Right lung (tissue), 5 donors: ENCODE measurements around the gene TFCP2. TPM values are rescaled to one million over a fixed set of nuclear protein-coding genes. Genes with fewer than 3 reads are reported as not detected.

Source experiments
- DNase-seq, 2 donors: peaks; one replicate each; pipeline ENCODE4 v3.0.0-alpha.2; 2013
- polyA plus RNA-seq, 5 donors: library from polyadenylated mRNA; unstranded; fragments of 120-200 nt; gene quantifications; one replicate each; pipeline versions ENCODE4 v1.2.1 to v1.2.3, GENCODE V29; 2013; ENCODE audit warnings: inconsistent platforms in 1 of 5, low replicate concordance in 1 of 5; ENCODE audit not compliant: insufficient read length in 5 of 5, insufficient read depth in 1 of 5

The TFCP2 gene
- polyA plus RNA-seq, 5 donors: 48.3 to 54.9 (median 53.3) TPM

- no peak for DNase-seq
Observed at GRCh38 chr12:51197736-51198567, 25.0 kb upstream of the TFCP2 start.

- no peak for DNase-seq
Observed at GRCh38 chr12:51196547-51196946, 23.6 kb upstream of the TFCP2 start.

DNA sequence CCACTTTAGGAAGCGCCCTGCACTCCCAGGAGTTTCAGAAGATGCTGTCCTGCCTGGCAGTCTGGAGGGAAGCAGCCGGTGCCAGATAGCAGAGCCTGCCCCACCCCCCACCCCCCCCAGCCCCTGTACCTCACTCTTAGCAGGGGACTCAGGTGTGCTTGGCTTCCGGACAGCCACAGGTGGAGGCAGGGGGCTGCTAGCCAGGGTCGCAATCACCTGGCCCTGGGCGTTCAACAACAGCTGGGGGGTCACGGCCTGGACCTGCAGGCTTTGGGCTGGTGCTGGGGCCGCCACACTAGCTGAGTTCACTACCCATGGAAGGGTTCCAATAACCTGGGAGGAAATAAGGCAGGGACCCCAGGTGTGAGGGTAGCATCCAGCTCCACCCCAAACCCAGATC, 22.9 kb upstream of the TFCP2 start:
- DNase-seq: no peak

GRCh38 chr12:51192284-51192671, 19.3 kb upstream of the TFCP2 start:
- no peak for DNase-seq

GRCh38 chr12:51191516-51192283, 18.8 kb upstream of the TFCP2 start:
- DNase-seq: no peak

DNA sequence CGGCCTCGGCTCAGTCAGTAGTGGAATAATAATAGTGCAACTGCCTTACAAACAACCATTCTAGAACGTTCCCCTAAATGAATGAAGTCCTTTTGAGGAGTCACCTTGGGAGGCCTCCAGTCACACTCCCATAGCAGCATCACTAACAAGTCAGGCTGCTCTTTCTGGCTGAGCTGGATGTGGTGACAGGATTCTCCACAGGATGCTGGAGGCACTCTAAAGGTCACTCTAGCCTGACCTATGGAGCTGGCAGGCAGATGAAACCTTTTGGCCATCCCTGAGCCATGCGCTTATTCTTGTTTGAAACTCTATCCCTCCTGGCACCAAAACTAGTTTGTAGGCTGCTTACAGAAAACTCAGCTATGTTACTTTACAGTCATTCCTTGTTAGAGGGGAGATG, 17.9 kb upstream of the TFCP2 start:
- DNase-seq: no peak

DNA sequence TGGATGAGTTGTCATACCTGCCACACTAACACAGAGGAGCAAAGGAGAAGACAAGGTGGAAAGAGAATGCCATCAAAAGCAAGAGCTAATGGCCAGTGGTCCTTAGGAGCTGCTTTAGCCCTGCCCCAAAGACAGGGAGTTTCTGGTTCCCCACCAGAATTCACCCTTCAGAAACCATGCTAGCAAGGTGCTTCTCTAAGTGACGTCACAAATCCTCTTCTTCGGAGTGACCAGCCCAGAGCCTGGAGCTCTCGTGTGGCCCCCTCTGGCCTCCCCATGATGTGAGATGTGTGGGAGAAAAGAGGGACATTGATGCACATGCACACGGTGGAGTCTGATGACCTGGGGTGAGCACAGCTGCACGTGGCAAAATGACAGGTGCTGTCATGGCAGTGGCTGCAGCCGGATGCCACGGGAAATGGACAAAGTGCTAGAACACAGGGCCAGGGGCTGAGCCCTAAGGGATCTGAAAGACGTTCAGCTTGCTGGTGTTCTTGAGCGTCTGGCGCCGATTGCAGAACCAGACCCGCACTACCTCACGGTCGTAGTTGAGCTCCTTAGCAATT, 16.9 kb upstream of the TFCP2 start:
- DNase-seq: no peak

GRCh38 chr12:51188359-51189051, 15.6 kb upstream of the TFCP2 start:
- DNase-seq: no peak

DNA sequence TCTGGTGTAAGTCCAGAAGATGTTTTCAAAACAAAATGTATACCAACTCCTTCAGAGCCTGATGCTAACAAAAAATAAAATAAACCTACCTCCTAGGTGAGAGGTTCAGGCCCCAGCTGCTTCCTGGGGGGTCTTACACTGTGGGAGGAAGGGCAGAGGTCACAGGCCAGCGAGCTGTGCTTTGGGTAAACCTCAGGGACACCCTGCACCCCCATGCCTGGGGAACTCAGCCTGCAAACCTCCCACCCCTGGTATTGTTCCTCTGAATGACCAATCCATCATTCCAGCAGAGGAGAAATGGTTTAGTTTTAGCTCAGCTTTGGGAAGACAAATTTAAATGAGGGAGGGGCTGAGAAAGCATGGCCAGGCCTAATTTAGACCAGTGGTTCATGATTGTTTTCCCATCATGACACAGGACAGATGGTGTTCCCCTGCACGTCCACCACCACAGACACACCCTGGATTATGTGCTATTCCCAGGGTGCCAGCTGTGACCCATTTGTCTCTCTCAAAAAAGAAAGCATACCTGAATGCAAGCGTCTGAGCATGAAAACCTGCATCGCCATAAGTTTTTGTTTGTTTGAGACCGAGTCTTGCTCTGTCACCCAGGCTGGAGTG, 14.5 kb upstream of the TFCP2 start:
- no peak for DNase-seq

- no peak for DNase-seq
Observed at GRCh38 chr12:51186465-51187085, 13.6 kb upstream of the TFCP2 start.

GRCh38 chr12:51185171-51185717, 12.3 kb upstream of the TFCP2 start:
- no peak for DNase-seq

GRCh38 chr12:51183816-51184215, 10.9 kb upstream of the TFCP2 start:
- DNase-seq: peak; percentile 21 to 38

- no peak for DNase-seq
Observed at GRCh38 chr12:51183349-51183748, 10.4 kb upstream of the TFCP2 start.

GRCh38 chr12:51181558-51181957, 8.6 kb upstream of the TFCP2 start:
- DNase-seq: no peak

DNA sequence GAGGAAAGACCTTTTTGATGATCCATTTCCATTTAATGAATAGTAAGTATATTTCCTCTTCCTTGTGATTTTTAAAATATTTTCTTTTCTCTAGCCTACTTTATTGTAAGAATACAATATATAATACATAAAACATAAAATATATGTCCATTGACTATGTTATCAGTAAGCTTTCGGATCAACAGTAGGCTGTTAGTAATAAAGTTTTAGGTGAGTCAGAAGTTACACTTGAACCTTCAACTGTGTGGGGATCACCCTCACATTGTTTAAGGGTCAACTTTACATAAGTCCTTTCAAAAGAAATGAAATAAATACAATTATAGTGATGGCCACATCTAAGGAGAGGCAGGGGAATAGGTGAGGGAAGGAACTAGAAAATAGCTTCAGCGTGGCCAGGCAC, 5.0 kb upstream of the TFCP2 start:
- DNase-seq: no peak

DNA sequence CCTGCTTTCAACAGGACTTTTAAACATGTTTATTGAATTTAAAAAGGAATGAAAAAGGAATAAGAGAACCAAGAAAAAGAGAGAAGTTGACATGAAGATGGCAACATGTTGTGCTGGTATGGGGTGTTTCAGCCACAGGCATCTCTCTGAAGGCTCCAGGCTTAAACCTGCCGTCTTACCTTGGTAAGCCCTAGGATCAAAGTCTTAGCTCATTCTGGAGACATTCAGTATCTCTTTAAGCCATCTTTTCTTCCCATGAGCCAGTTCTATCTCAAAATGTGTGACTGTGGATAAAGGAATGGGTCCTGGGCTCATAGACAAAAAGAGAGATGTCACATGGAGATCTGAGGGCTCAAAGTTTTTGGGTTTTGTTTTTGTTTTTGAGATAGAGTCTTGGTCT, 1.6 kb upstream of the TFCP2 start:
- no peak for DNase-seq

GRCh38 chr12:51171884-51172514, 936 bp downstream of the TFCP2 start:
- DNase-seq: no peak

DNA sequence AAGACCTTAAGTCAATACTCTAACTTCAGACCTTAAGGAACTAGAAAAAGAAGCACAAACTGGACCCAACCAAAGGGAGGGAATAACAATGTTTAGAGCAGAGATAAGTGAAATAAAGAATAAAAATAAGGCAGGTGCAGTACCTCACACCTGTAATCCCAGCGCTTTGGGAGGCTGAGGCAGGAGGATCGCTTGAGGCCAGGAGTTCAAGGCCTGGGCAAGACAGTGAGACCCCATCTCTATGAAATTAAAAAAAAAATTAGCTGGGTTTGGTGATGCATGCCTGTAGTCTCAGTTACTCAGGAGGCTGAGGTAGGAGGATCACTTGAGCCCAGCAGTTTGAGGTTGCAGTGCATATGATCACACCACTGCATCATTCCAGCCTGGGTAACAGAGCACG, 9.1 kb downstream of the TFCP2 start:
- no peak for DNase-seq

DNA sequence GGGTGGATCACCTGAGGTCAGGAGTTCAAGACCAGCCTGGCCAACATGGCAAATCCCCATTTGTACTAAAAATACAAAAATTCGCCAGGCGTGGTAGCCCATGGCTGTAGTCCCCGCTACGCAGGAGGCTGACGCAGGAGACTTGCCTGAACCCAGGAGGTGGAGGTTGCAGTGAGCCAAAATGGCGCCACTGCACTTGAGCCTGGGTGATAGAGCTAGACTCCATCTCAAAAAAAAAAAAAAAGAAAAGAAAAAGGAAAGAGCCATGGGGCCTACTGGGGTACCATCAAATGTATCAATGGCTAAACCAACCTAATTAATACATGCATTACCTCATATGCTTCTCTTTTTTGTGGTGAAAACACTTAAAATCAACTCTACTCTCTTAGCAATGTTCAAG, 10.7 kb downstream of the TFCP2 start:
- DNase-seq: no peak

- no peak for DNase-seq
Observed at GRCh38 chr12:51160814-51161459, 12.0 kb downstream of the TFCP2 start.
